ENCODE results near the gene LSM14A. TPM values are rescaled to one million over a fixed set of nuclear protein-coding genes. Genes with fewer than 3 reads are reported as not detected.

Gene LSM14A
- total RNA-seq, 4 donors from 2014 or later: 88.2 to 152 (median 127) TPM

GRCh38 chr19:34230820-34231219 is 58.5 kb downstream of the LSM14A start:
- Histone ChIP-seq H3K27ac (no peak overlapping the region), H3K9me3 (no peaks in the 10 kb centered on the region), H3K36me3 (peaks cover 0 to 50% (median 0%) of the 10 kb centered on the region in 3 donors), H3K4me1 (peaks cover 0 to 7% (median 0%) of the 10 kb centered on the region in 4 donors), H3K27me3 (no peaks in the 10 kb centered on the region), H3K4me3 (no peak overlapping the region)
- TF ChIP-seq CTCF (IDR thresholded peaks at IDR 0.05) (no peak), POLR2A (IDR thresholded peaks at IDR 0.05) (no peak)
- DNase-seq: no peak

GRCh38 chr19:34231439-34231838 is 59.1 kb downstream of the LSM14A start:
- TF ChIP-seq POLR2A (IDR thresholded peaks at IDR 0.05) (no peak), CTCF (IDR thresholded peaks at IDR 0.05) (no peak)
- H3K9me3 ChIP-seq: no peaks in the 10 kb centered on the region
- H3K27me3 ChIP-seq: no peaks in the 10 kb centered on the region
- DNase-seq: no peak
- H3K4me3 ChIP-seq: no peak overlapping the region
- H3K4me1 ChIP-seq: peaks cover 0 to 13% (median 0%) of the 10 kb centered on the region in 4 donors
- H3K36me3 ChIP-seq: peaks cover 0 to 44% (median 0%) of the 10 kb centered on the region in 3 donors
- H3K27ac ChIP-seq: no peak overlapping the region

DNA sequence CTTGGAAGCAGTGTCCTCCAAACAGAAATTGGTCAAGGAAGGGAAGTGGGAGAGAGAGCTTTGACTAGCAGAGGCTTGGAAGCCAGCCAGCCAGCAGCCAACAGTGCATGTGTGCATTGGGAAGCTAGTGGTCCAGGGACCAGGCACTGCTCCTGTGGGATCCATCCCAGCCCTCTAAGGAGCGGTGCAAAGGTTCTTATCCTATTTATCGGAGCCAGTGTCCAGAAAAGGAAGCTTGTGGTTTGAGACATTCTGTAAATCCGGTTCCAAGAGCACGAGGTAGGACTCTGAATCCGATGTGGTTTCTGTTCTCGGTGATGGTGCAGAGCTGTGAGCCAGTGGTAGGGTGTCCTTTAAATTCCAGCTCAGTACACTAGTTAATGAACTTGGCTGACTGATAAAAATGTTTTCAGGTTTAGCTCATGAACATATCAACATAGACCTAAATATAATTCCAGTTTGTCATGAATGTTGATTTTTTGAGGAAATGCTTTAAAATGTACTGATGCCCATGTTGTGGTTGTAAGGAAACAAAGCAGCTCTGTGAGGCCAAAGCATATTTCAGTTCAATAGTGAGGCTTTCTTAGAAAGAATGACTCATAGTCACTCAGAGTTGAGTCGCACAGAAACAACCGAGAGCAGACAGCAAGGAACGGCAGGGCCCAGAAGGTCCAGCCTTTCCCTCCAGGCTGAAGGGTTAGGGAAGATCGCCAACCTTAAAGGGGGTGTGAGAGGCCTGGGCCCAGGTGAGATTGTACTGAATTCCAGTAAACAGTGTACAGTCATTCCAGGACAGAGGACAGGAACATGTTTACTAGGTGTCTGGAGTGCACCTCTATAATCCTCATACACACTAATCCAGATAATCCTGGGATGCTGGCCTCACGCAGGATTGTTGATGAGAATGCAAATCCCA is 60.5 kb downstream of the LSM14A start:
- Histone ChIP-seq H3K4me3 (no peak overlapping the region), H3K36me3 (peaks cover 0 to 30% (median 0%) of the 10 kb centered on the region in 3 donors), H3K9me3 (no peaks in the 10 kb centered on the region), H3K27me3 (no peaks in the 10 kb centered on the region), H3K27ac (peak overlapping the region in 2 of 4 donors; percentile 0 to 20), H3K4me1 (peaks cover 0 to 16% (median 0%) of the 10 kb centered on the region in 4 donors)
- TF ChIP-seq POLR2A (IDR thresholded peaks at IDR 0.05): no peak
- TF ChIP-seq CTCF (IDR thresholded peaks at IDR 0.05): no peak
- no peak for DNase-seq

GRCh38 chr19:34235425-34235940 is 63.2 kb downstream of the LSM14A start:
- H3K9me3 ChIP-seq: no peaks in the 10 kb centered on the region
- H3K27ac ChIP-seq: no peak overlapping the region
- no peak for DNase-seq
- TF ChIP-seq CTCF (IDR thresholded peaks at IDR 0.05) (no peak), POLR2A (IDR thresholded peaks at IDR 0.05) (no peak)
- H3K27me3 ChIP-seq: no peaks in the 10 kb centered on the region
- H3K36me3 ChIP-seq: peaks cover 0 to 5% (median 0%) of the 10 kb centered on the region in 3 donors
- no peak overlapping the region for H3K4me3 ChIP-seq
- H3K4me1 ChIP-seq: peaks cover 0 to 16% (median 0%) of the 10 kb centered on the region in 4 donors

DNA sequence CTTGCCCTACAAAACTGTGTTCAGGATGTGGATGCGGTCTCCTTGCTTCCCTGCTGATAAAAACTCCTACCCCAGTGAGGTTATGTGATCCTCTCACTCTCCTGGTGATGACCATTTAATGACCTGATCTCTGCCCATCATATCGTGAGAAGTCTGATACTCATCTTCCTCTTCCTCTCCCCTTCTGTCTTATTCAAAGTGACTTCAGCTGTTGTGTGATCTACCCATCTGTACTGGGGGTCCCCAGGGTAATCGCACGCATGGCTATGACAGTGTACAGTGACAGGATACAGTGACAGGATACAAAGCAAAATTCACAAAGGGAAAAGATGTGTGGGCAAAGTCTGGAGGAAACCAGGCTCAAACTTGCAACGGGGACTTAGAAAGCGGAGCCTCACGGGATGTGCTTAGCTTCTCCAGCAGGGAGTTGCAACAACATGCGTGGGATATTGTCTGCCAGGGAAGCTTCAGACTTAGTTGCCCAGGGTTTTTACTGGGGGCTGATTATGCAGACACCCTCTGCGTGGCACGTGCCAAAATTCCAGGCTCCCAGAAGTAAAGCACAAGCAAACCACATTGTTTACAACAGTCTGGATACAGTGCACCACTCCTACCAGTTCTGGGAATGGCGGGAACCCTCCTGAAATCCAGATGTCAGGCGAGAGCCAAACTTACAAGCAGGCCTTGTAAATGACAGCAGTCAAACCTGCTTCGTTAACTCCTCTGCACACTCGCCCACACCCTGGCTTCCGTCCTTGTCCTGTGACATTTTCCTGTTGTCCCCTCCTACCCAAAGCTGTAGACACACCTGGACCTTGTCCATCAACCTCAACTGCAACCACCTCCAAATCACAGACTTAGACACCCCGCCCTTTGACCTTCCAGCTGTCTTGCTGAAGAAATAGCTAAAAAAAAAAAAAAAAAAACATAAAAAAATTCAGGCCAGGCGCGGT is 64.0 kb downstream of the LSM14A start:
- Histone ChIP-seq H3K27me3 (no peaks in the 10 kb centered on the region), H3K4me3 (no peak overlapping the region), H3K4me1 (peaks cover 0 to 16% (median 0%) of the 10 kb centered on the region in 4 donors), H3K36me3 (no peaks in the 10 kb centered on the region), H3K9me3 (no peaks in the 10 kb centered on the region), H3K27ac (no peak overlapping the region)
- DNase-seq: no peak
- TF ChIP-seq POLR2A (IDR thresholded peaks at IDR 0.05) (no peak), CTCF (IDR thresholded peaks at IDR 0.05) (no peak)

All from Peyer's patch (tissue), 4 donors.